T-helper 22 cell (primary cell): ENCODE data around the gene ALDH2.
A peak's percentile ranks its signal among the peaks of the same experiment; 100 is the strongest.
"Not testable (repeated sequence)": the region's sequence is repeated elsewhere in the genome, so short reads cannot be mapped to it uniquely, and the experiment has no call there.

Source experiments
- DNase-seq: peaks from one replicate; pipeline ENCODE4 v3.0.0-alpha.2; 2020; ENCODE audit warnings: low read depth

Gene ALDH2

DNA sequence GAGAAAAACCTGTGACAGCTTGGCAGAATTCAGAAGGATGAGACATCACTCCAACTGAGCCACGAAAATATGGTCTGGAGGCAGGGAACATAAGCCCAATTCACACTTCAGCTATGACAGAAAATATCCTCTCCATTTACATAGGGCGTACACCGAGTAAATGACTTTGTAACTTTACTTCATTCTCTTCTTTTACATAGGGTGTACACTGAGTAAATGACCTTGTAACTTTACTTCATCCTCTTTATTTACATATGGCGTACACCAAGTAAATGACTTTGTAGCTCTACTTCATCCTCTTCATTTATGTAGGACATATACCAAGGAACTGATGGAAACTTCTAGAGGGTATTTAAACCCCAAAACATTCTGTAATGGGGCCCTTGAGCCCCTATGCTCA is 61.2 kb downstream of the ALDH2 start:
- DNase-seq = no peak

DNA sequence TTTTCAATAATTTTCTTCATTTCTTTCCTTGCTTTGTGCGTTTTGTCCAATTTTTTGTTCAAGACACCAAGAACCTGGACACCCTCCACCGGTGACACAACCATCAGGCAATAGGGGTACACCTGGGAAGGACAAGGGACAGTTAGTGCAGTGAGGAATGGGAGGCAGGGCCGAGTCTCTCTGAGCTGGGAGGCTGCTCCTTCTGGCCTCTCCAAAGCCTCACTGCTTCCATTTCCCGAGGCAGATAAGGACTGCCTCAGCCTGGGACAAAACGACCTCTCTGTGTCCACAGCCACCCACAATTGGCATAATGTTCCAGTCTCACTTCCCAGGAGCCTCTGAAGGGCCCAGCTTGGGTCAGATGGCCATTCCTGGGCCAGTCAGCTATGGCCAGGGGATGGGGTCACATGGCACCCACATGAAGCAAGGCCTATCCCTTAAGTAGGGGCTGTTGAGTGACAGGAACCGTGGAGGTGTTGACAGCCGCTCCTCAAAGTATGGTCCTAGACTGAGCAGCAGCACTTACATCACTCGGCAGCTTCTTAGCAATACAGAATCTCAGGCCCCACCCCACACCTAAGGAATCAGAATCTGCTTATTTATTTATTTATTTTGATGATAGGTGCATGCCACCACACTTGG is 61.7 kb downstream of the ALDH2 start:
- DNase-seq = no peak

DNA sequence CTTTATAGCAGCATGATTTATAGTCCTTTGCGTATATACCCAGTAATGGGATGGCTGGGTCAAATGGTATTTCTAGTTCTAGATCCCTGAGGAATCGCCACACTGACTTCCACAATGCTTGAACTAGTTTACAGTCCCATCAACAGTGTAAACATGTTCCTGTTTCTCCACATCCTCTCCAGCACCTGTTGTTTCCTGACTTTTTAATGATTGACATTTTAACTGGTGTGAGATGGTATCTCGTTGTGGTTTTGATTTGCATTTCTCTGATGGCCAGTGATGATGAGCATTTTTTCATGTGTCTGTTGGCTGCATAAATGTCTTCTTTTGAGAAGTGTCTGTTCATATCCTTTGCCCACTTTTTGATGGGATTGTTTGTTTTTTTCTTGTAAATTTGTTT is 62.9 kb downstream of the ALDH2 start:
- not testable (repeated sequence) for DNase-seq

DNA sequence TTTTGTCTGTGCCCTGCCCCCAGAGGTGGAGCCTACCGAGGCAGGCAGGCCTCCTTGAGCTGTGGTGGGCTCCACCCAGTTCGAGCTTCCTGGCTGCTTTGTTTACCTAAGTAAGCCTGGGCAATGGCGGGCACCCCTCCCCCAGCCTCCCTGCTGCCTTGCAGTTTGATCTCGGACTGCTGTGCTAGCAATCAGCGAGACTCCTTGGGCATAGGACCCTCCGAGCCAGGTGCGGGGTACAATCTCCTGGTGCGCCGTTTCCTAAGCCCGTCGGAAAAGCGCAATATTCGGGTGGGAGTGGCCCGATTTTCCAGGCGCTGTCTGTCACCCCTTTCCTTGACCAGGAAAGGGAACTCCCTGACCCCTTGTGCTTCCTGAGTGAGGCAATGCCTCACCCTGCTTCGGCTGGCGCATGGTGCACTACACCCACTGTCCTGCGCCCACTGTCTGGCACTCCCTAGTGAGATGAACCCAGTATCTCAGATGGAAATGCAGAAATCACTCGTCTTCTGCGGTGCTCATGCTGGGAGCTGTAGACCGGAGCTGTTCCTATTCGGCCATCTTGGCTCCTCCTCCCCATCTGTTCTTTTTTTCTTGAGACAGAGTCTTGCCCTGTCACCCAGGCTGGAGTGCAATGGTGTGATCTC is 68.1 kb downstream of the ALDH2 start:
- not testable (repeated sequence) for DNase-seq

DNA sequence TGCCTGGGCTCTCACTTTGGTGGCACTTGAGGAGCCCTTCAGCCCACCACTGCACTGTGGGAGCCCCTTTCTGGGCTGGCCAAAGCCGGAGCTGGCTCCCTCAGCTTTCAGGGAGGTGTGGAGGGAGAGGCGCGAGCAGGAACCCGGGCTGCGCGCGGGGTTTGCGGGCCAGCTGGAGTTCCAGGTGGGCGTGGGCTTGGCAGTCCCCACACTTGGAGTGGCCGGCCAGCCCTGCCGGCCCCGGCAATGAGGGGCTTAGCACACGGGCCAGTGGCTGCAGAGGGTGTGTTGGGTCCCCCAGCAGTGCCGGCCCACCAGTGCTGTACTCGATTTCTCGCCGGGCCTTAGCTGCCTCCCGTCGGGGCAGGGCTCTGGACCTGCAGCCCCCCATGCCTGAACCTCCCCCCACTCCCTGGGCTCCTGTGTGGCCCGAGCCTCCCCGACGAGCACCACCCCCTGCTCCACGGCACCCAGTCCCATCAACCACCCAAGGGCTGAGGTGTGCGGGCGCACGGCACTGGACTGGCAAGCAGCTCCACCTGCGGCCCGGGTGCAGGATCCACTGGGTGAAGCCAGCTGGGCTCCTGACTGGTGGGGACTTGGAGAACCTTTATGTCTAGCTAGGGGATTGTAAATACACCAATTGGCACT is 68.9 kb downstream of the ALDH2 start:
- not testable (repeated sequence) for DNase-seq

DNA sequence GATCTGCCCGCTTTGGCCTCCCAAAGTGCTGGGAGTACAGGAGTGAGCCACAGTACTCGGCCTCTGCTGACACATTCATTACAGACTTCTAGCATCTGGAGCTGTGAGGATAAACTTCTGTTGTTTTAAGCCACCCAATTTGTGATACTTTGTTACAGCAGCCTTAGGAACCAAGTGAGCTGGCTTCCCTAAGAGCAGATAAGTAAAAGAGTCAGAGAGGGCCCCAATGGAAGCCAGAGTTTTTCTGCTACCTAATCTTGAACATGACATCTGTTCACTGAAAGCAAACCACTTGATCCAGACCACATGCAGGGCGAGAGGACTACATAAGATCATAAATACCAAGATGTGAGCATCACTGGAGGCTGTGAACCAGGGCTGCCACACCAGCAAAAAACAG is 71.6 kb downstream of the ALDH2 start:
- DNase-seq = no peak

DNA sequence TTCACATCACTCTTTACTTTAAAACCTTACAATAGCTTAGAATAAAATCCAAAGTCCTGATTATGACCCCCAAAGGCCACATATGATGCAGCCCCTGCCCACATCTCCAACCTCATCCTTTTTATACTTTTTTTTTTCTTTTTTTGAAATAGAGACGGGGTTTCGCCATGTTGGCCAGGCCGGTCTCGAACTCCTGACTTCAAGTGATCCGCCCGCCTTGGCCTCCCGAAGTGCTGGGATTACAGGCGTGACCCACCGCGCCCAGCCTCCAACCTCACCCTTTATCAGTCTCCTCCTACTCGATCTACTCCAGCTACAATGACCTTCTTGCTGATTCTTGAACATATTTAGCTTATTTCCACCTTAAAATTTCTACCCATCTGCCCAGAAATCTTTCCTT is 74.1 kb downstream of the ALDH2 start:
- no peak for DNase-seq

DNA sequence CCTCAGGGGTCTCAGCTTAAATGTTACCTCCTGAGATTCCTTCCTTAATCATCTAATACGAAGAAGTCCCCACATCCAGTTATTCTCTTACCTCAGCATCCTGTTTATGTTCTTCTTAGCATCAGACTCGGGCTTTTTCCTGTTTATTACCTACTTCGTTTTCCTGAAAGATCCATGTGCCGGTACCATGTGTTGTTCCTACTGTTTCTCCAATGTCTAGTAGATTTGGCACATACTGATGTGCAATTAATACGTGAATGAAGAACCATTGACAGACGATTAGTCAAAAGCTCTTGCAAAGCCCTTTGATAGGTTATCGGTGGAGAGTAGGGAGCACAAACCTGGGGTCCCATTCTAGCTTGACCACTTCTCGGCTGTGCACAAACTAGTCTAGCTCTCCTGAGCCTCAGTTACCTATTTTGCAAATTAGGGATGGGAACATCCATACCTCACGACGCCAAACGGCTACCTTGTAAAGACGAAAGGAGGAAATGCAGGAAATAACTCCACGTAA is 74.6 kb downstream of the ALDH2 start:
- DNase-seq = no peak

DNA sequence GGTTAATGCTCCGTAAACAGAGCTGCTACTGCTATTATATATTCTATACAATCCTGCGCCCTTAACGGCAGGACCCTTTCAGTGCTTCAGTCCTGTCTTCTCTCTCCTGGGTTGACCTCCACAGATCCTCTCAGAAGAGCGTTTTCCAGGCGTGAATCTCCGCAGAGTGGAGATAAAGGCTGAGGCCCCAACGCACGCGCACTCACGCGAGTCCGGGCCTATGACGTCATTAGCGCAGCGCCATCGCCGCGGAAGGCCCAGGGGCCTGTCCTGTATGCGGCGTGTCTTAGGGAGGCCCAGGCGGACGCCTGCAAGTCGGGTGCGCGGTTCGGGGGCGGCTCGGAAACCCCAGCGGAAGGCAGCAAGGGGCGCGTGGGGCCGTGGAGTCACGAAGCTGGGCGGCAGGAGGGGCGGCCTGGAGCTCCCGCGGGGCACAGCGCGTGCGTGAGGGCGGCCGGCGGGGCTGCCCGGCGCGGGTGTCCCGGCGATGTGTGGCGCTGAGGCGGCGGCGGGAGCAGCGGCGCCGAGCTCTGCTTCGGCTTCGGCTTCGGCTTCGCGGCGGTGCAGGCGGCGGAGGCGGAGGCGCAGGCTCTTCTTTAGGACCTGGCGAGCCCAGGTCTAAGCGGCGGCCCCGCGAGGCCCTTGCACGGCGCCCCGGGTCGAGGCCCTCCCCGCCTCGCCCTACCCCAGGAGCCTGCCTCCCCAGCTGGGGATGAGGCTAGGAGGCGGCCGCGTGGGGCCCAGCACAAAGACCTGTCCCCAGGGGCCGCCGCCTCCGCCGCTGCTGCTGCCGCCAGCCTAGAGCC is 75.2 kb downstream of the ALDH2 start, which contains the start of gene MAPKAPK5:
Gene MAPKAPK5 (plus strand): TSS at position 479 of the 806 bp plus-strand sequence. CDS start 506 bp downstream, outside the sequence.
- DNase-seq = peak; percentile 93

DNA sequence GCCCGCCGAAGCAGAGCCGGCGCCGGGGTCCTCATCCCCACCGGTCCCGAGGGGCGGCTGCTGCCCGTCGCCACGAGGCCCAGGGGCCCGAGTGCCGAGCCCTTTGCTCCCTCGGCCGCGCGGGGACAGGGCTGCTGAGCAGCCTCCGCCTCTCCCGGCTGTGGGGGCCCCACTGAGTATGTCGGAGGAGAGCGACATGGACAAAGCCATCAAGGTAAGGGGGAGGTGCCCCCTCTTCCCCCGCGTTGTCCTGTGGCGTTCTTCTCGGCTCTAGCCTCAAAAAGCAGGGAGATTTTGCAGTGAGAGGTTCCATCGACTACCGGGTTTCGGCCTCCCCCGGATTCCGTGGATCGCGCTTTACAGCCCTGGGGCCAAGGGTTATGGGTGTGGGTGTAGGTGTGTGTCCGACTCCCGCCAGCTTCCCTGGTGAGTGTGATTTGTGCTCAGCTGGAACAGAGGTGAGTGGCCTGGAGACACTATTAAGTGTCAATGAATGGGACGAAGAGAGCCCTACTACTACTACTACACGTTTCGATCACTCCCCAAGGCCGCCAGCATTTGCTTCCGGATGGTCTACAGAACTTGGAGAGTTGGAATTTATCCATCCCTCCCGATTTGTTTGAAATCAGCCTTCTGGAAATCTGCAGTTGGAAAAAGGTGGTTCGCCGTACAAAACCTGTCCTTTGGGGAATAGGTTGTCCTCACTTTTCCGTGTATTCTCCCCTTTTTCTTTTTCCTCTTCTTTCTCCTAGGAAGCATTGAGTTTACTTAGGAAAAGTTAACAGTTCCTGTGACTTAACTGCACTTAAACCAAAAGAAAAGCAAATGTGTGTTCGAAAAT is 76.0 kb downstream of the ALDH2 start:
- DNase-seq = peak; percentile 12

DNA sequence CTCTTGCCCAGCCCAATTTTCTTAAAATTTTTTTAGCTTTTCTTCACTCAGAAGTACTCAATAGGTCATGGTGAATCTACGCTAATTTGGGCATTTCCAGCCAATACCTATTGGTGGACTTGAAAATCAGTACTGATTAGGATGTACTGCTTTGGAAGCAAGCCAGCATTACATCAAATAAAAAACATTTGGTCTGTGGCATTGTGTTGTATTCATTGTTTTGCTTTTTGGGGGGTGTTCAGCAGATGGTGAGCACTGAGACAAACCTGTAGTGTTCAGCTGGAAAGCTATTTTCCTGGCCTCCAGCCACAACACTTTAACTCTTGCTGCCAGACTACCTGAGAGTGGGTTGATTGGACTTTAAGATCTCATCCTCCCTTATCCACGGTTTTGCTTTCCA is 79.3 kb downstream of the ALDH2 start:
- DNase-seq = no peak

DNA sequence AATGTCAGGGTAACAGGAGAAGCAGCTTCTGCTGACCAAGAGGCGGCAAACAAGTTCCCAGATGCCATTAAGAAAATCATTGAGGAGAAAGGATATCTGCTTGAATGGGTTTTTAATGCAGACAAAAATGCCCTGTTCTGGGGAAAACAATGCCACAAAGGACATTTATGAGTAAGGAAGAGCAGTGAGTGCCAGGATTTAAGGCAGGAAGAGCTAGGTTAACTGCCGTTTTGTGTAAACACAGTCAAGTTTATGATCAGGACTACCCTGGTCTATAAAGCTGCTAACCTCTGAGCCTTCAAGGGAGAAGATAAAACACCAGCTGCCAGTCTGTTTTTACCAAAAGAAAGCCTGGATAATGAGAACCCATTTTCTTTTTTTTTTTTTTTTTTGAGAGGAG is 83.8 kb downstream of the ALDH2 start:
- no peak for DNase-seq

DNA sequence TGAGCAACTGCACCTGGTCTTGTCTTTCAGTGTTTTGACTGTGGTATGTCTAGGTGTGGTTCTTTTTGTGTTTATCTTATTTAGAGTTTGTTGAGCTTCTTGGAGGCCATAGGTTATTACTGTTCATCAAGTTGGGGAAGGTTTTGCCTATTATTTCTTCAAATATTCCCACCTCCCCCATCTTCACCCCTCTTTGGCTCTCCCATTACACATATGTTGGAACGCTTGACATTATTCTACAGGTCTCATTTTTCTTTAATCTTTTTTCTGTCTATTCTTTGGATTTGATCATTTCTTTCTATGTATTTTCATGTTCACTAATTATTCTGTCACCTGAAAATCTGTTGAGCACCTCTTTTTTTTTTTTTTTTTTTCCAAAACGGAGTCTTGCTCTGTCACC is 91.5 kb downstream of the ALDH2 start:
- no peak for DNase-seq

DNA sequence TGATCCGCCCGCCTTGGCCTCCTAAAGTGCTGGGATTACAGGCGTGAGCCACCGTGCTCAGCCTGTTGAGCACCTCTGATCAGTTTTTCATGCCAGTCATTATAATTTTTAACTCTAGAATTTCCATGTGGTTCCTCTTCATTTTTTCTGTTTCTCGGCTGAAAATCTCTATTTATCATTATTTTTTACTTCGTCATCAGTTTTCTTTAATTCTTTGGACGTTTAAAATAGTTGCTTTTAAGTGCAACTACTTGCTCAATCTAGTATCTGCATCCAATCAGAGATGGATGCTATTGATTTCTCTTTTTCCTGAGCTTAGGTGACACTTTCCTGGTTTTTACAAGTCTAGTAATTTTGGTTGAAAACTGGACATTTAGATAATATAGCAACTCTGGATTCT is 92.0 kb downstream of the ALDH2 start:
- DNase-seq = no peak

DNA sequence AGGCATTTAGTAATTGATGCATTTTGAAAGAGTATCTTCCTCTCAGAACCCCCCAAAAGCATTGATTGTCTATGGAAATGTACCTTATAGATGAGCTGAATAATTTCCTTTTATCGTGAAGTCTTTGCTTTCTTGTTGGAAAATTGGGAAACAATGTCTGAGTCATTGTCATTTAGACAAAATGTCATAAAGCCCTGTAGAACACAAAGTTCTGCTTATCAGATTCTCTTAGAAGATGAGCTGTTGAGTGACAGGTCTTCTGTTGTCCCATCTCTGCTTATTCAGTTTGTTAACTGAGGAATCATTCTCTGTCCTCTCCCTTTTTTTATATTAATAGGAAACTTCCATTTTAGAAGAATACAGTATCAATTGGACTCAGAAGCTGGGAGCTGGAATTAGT is 98.2 kb downstream of the ALDH2 start:
- no peak for DNase-seq
